DMS153 (cell line): ENCODE measurements around the gene EBPL.
"Not testable (repeated sequence)": the region's sequence is repeated elsewhere in the genome, so short reads cannot be mapped to it uniquely, and the experiment has no call there.

Experiments
- DNase-seq: peaks from one replicate; lab custom pipeline; 2025; lab: John Stamatoyannopoulos, UW

EBPL gene

DNA sequence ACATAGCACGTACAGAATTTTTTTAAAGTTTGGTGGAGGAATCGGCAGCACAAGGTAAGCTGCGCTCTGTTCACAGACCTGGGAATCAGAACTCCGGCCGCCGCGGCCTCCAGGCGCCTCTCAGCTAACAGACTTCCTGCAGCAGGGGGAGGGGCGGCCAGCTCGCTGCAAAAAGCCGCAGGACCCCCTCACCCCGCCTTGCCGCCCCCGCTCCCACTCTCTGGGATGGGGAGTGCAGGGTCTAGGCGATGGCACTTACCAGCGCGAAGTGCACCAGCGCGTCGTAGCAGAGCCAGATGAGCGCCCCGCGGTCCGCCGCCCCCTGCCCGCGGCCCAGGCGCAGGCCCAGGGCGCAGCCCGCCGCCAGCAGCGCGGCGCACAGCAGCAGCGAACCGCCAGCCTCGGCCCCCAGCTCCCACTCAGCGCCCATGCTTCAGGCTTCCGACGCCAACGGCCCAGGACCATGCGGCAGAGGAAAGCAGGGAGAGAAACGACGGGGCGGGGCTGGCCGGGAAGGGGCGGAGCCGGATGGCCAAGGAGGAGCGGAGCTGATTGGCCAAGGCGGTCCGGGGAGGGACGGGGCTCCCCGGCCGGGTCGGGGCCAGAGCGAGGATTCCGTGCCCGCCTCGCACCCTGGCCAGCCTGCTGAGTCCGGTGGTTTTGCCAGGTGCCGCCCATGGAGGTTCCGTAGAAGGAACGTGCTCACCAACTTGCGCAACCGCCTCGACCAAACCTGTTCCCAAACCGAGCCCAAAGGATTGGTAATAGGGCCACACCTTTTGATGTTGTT, at the start of gene EBPL:
Gene EBPL, minus strand, starts transcription at position 492 of the 790 bp plus-strand sequence. Its CDS starts 62 bp downstream, at position 430.
- peak; percentile 76 for DNase-seq

DNA sequence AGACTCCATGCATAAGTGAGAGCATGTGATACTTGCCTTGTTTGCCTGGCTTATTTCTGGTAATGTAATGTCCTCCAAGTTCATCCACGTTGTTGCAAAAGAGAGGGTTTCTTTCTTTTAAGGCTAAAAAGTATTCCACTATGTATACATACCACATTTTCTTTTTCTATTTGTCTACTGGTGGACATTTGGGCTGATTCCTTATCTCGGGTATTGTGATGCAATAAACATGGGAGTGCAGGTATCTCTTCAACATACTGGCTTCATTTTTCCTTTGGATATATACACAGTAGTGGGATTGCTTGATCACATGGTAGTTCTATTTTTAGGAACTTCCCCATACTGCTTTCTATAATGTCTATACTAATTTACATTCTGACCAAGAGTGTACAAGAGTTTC, 49.6 kb upstream of the EBPL start:
- DNase-seq: no peak

- no peak for DNase-seq
Measured at GRCh38 chr13:49739498-49740187, 48.4 kb upstream of the EBPL start.

GRCh38 chr13:49733181-49733951, 42.1 kb upstream of the EBPL start:
- no peak for DNase-seq

DNA sequence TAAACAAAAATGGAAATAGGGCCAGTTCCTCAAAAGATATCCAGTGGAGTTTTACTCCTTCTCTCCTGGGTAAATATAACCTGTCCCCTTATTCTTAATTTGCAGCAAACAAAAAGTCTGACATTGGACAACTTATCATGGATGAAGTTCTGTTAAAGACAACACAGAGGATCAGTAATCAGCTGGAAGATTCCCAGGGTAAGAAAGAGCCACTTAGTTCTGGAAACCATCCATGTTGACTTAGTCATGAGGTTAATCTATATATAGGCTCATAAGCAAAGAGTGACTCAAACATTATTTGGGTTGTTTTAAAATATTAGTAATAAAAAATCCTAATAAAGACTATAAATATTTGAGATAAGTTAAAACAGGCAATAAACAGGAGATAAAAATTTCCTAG, 40.5 kb upstream of the EBPL start:
- no peak for DNase-seq

- no peak for DNase-seq
Measured at GRCh38 chr13:49716615-49717014, 25.3 kb upstream of the EBPL start.

DNA sequence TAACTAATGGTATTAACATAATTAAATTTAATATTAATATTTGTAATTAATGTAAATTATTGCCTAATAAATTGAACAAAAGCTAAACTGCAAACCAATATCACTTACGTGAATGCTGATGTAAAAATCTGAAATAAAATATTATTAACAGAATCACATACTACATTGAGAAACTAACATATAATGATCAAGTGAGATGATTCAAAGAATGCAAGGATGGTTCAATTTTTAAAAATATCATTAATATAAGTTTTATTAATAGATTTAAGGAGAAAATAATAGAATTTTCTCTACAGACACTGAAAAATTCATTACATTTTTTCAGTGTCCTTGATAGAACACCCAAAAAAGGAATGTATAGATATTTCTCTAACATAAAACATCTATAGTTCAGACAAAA, 23.5 kb upstream of the EBPL start:
- no peak for DNase-seq

GRCh38 chr13:49711218-49711863, 20.1 kb upstream of the EBPL start:
- no peak for DNase-seq

DNA sequence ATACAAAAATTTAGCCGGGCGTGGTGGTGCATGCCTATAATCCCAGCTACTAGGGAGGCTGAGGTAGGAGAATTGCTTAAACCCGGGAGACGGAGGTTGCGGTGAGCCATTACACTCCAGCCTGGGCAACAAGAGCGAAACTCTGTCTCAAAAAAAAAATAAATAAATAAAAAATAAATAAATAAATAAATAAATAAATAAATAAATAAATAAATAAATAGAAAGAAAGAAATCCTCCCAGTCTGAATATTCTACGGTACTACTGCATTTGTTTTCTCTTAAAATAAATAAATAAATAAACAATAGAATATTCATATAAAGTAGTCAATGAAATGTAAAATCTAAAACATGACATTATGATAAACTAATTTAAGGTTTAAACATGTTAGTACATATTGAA, 13.0 kb upstream of the EBPL start:
- not testable (repeated sequence) for DNase-seq

DNA sequence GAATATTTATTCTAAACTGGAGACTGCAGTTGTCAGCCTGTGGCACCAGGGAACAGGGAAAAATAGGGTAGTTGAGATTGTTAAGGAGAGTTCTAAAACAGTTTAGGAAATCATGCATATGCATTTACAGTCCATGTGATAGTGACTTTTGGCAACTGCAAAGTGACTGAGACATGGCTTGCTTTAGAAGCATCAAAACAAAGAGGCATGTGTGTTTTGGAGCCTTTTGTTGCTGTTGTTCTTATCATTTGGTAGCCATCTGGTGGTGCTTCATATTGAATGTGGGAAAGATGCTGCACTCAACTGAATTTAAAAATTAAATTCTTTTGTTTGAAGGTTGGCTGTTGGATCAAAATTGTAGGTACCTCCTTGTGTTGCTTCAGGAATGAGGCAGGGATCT, 10.2 kb upstream of the EBPL start:
- no peak for DNase-seq

GRCh38 chr13:49697468-49697867, 6.2 kb upstream of the EBPL start:
- DNase-seq: no peak

DNA sequence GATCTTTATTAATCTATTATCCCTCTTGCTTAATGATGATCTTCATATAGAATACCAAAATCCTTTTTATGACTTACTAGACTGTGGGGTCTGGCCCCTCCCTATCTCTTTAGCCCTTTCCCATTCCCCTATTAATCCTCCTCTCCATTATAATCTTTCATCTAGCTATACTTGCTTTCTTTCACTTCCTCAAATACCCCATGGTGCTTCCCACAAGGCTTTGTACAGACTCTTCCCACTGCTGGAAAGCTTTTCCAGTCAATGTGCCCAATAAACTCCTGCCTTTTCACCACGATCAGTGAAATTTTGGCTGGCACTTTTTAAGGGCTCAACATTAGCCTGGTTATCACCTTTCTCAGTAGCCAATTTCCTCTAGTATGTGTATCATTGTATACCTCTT, 3.2 kb upstream of the EBPL start:
- DNase-seq: no peak

DNA sequence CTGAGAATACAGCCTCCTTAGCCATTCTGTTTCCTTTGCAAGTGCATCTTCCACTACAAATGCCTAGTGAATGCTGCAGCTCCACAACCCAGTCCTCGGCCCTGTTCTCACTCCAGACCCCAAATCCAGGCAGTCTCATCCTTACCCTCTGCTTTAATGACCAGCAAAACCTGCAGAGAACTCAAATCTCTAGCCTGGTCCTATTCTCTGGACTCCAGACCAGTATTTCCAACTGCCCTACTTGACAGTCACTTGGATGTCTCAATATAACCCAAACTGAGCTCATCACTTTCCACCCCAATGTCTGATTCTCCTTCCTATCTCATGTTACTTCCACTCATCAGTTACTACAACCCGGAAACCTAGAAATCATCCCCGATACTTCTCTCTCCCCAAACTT, 2.6 kb upstream of the EBPL start:
- DNase-seq: no peak

DNA sequence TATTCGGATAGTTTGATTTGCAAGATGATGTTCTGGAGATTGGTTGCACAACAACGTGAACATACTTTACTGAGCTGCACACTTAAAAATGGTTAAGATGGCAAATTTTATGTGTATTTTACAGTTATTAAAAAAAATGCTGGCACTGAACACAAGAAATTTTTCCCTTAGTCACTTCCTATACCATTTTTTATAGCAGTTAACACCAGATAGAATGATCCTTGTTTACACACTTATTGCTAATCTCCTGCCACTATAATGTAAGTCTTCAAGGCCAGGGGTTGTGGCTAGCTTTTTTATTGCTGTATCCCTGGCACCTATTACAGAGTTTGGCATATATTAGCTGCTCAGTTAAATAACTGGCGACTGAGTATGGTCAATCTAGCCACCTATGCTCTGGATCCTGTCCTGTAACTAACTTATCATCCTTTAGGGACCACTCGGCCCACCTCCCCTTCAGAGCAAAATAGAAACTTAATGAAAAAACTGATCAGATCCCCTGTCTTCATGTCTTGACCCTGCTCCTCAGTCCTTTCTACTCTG, 2.0 kb upstream of the EBPL start:
- DNase-seq: no peak

DNA sequence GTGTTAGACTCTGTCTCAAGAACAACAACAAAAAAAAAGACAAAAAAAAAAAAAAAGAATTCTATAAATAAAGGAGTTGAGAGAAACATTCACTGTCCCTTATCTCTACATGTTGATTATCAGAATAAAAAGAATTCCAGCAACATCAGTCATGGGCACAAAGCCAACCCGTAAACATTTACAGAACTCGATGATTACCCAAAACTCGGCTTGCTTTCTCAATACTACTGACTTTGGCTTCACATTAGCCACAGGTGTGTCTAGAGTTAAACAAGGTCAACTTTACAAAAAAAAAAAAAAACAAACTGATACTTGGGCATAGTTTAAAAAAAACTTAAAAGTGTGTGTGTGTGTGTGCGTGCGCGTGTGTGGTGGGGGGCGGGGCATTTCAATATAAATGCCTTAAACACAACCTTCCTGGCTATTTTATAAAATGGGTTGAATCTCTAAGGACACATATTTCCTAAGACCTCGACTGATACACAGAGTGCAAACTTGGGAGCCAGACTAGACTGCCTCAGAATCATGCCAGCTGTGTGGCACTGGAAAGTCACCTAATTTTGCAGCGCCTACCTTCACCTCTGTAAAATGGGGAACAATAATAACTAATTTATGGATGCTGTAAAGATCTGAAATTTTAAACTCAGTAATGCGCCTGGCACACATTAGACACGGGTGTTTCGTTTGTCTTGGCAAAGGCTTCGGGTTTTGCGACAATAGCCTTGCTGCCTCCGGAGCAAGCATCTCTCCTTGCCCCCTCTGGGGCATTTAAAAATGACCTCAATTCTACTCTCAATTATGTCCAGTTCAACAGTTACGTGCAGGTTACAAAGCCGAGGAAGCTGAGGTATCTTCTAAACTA, 922 bp downstream of the EBPL start:
- DNase-seq: no peak

DNA sequence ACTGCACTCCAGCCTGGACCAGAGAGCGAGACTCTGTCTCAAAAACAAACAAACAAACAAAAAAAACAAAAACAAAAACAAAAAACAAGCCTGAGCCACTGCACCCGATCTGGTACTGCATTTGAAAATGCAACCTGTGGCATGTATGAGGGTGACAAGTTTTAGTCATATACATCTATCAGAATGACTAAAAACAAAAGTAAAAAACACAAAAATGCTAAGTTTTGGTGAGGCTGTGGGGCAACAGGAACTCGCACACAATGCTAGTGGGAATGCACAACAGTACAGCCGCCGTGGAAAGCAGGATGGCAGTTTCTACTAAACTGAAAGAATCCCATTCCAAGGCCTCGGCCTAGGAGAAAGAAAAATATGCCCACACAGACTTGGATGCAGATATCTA, 7.8 kb downstream of the EBPL start:
- DNase-seq: no peak

DNA sequence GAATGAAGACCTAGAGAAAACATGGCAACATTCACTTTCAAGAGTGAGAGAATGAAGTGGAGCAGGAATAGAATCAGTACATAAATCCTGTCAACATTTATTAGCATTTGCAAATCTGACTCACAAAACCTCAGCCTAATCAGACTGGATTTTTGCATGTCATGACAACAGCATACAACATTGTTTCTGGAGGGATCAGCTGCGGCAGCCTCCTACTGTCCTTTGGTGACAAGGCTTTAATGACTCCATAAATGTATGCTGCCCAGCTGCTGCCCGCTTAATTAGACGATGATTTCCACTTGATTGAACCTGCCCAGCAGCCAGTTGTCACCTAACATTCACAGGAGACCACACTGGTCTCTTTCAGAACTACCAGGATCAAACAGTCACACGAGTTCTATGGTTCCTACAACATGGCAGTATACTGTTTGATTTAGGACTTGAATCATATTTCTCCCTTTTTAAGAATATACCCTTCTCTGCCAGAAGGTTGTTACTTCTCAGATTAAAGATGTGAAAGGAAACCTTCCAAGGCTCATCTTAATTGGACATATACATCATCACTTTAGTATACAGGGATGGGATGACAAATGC, 9.3 kb downstream of the EBPL start:
- DNase-seq: no peak

DNA sequence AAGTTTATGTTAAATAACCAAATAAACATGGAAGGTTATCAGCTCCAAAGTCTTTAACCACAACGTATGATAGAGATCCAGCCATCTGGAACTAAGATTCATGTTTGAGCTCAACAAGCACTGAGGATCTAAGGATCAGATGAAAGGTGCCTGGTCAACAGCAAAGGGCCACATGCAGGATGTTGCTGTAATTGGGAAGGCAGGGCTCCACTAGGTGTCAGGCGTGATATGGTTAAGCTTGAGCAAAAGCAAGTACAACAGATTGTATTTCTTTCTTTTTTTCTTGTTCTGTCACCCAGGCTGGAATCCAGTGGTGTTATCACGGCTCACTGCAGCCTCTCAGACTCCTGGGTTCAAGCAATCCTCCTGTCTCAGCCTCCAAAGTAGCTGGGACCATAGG, 12.0 kb downstream of the EBPL start:
- DNase-seq: no peak

DNA sequence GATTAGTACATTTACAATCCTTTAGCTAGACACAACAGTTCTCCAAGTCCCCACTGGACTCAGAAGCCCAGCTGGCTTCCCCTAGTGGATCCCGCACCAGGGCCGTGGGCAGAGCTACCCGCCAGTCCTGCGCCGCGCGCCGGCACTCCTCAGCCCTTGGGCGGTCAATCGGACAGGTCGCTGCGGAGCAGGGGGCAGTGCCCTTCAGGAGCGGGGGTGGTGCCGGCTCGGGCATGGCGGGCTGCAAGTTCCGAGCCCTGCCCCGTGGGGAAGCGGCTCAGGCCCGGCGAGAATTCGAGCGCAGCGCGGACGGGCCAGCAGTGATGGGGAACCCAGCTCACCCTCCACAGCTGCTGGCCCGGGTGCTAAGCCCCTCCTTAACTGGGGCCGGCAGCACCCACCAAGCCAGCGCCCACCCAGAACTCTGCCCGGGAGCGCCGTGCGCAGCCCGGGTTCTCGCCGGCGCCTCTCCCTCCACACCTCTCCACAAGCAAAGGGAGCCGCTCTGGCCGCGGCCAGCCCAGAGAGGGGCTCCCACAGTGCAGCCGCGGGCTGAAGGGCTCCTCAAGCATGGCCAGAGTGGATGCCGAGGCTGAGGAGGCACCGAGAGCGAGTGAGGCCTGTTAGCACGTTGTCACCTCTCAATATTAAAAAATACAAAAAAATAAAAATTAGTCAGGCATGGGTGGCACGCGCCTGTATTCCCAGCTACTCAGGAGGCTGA, 12.9 kb downstream of the EBPL start:
- DNase-seq: no peak
